Amniotic stem cell (primary cell): ENCODE measurements around the gene TBC1D22B.

ENCODE experiments used
- DNase-seq: peaks from one replicate; lab custom pipeline; 2025; lab: John Stamatoyannopoulos, UW

Gene TBC1D22B

DNA sequence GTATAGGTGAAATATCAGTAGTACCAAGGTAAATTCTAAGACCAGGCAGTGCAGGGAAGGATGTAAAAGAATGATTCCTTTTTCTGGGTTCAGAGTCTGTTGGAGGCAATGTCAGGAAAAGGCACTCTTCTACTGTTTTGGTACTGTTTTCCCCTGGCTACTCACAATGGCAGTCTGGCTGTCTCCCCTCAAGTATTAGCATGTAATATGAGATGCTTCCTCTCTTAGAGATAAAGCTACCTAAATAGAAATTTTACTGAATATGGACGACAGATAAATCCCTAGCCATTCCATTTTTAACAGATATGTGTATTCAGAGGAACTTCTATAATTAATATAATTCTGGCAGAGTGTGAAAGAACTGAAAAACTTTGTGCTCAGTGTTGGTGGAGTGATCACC is 99.7 kb downstream of the TBC1D22B start:
- DNase-seq, result no peak

DNA sequence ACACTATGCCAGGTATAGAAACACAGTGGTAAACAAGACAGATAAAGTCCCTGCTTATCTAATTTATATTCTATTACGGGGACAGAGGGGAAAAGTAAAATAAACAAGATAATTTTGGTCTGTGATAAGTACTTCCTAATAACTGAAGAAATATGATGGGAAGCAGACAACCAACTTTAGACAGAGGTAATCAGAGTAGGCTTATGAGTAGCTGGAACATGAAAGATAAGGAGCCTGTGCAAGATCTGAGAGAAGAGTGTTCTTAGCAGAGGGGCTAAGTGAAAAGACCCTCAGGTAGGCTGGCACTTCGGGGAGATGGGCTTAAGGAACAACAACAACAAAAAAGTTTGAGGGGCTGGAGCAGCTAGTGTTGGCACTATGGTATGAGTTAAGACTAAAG is 100.3 kb downstream of the TBC1D22B start:
- DNase-seq, result no peak

DNA sequence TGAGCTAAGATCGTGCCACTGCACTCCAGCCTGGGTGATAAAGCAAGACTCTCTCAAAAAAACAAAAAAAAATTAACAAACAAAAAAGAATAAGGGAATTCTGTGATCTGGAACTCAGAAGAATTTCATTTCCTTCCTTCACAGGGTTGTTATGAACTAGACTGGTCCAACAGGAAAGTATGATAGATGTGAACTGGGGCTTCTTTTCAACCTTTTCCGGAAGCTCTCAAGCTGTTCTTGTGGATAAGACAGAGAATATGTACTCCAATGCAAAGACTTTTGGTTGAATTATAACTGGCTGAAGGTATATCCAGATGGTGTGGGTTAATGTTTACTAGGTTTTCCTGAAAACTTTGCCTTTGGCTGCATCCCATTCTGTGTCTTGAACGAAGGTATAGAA is 101.5 kb downstream of the TBC1D22B start:
- DNase-seq, result no peak

DNA sequence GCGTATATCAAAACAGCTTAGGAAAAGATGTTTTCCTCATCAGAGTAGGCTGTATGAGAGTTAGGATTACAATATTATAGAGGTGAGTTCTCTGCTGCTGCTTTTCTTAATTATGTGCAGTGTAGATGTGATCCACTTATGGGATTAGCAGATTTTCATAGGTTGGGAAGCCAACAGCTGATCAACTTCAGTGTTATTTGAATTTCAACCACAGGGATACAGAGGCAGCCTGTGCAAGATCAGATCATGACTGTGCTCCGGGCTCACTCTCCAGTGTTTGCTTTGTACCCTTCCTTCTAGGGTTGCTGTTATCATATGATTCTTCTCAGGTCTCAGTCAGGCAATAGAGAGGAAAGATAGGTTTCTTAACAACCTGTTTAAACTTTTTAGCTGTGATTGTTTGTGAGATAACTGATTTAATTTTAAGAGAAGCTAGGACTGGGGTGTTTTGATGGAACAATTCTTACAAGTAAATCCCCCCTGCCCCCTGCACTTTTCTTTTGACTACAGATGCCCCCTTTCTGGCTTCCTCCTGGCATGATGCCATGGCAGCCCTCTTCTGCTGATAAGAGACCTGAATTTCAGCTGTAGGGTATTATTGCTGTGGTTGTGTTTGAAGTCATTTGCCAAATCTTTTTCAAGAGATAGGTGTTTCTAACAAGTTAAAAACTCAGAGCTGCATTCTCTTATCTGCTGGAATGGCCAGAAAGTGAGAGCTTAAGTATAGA is 104.7 kb downstream of the TBC1D22B start:
- no peak for DNase-seq

DNA sequence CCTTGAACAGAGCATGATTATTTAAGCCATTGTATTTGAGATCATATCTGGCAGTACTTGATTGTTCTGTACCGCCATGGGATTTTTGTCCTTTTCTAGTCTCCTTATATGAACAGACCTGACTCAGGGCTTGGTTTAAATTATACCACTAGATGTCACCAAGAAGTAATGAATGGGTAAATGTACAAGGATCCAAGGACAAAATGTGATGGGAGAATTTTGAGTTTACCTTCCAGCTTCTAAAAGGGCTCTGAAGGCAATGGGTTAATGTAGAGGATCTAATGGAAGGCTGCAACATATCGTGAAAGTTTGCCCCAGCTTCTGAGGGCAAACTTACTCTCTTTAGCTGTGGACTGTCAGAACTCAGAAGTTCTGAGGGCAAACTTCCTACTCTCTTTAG is 108.2 kb downstream of the TBC1D22B start:
- DNase-seq, result no peak

DNA sequence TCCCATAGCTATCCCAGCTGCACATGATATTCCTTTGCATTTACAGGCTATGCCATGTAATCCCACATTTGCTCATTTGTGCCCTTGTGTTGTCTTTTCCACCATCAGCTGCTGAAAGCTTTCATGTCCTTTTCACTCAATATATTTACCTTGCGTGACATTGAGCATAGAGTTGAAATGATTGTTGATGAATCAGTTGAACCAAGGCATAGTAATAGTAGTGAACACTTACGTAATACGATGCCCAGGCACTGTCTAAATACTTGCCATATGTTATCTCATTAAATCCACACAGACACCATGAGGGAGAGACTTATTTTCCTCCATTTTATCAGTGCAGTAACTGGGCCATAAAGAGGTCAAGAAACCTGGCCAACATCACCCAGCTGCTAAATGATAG is 109.3 kb downstream of the TBC1D22B start:
- DNase-seq, result no peak

DNA sequence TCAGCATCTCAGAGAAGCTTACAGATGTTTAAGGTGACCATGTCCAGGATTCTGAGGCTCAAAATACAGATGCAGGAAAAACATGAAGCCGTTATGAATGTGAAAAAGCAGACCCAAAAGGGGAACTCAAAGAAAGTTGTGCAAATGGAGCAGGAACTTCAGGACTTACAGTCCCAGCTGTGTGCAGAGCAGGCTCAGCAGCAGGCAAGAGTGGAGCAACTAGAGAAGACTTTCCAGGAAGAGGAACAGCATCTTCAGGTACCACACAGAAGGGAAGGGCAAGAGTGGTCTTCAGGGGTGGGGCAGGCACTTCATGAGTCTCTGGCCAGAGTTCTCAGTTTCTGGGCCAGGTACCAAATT is 111.4 kb downstream of the TBC1D22B start:
- DNase-seq, result no peak

DNA sequence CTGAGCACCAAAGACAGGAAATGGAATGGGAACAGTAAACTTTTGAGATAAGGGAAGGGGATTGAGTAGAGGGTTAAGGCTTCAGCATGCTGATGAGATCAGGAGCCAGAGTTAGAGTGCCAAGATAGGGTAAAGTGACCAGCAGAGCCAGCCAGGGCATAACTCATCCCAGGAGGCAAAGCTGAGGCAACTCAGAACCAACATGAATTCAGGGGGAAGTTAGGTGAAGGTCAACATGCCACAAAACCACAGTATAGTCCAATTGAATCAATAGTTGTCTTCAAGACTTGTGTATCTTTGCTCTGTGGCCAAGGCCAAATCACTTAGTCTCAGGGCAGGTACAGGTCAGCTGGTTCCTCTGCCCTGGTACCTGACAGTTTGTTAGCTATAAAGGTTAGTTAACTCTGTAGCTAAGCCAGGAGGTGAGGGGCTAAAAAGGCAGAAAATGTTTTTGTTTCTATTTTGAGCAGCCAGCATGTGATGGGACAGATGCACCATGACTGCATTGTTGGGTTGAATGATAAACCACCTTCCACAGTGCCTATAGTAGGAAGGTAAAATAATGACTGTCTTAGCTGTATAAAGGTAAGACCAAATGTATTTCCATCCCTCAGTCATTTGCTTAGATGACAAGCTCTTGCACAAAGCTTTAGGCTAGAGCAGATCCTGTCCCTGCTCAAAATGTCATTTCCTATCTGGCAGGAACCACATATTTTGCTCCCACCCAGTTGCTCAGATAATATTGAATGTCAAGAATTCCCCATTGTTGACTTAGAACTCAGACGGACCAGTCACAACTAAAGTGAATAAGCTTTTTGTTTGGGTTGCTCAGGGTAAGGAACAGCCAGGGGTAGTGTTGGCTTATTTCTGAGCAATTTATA is 112.0 kb downstream of the TBC1D22B start:
- no peak for DNase-seq

DNA sequence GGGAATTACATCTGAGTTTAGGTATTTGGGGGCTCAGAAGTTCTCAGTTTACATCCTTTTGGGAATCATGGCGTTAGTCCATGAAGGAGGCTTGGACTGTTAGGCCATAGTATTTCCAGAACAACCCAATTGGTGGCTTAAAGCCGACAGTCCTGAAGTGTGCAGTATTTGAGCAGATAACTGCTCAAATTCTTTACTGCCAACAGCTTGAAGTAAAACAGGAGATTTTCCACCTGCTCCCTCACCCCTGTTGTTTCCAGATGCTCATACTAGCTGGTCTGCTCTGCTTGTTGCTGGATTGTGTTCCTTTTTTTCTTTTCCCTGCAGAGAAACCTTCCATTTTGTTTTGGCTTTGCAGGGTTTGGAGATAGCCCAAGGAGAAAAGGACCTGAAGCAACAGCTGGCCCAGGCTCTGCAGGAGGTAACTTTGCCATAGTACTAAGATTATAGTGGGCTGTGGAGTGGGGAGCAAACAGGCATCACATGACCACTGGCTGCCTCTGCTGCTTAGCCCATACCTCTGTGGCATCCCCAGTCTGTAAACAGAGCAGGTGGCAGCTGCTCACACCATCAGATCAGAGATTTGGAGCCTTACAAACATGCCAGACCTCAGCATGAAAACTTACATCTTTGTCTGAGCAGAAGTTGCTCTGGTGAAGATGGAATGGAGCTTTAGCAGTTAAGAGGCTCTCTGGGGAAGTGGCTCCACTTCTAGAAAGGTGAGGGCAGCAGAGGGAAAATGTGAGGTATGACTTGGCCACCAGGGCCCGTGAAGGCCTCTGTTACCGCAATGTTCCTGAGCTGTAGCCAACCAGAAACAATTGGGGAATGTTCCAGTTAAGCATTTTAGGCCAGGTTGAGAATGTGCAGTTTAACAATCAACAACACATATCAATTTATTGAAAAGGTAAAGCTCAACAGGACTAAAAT is 113.8 kb downstream of the TBC1D22B start:
- DNase-seq, result no peak

DNA sequence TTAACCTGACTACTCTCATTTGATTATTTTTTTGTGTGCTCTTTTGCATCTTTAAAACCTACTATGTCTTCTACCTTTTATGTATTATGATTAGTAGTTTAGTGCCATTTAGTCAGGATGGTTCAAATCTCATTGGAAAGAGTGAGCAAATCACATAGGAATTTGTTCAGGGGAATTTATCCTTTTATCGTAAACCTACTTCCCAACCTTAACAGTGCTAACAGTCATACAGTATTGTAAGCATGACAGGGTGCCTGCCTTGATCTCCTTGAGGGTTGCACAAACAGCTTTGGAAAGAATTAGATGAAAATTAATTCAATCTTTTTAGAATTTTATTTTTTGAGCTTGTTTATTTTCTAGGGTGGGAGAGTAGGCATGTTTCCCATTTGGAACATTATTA is 114.5 kb downstream of the TBC1D22B start:
- no peak for DNase-seq

DNA sequence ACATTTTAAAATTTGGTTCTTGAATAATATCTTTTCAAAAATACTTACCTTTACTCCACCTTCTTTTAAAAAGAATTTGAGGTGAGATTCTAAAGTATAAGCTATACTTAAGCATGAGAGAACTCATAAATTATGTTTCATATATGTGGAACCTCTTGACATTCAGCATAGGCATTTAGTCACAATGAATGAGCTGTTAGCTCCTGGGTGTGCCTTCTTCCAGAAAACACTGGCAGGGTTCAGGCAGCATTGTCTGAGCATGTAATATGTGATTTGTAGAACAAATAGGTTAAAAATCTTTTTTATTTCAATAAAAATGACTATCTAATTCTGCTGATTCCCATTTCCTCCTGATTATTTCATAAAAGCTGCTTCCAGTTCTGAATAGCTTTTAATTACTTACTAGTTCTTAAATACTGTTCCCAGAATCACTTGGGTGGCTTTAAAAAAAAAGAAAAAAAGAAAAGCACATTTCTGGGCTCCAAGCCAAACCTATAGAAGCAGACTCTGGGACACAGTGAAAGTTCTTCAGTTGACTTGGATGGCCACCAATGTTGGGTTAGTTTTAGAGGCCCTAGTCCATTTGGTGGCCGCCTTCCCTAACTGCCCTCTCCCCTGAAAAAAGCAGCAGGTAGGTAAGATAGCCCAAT is 116.4 kb downstream of the TBC1D22B start:
- DNase-seq, result no peak

DNA sequence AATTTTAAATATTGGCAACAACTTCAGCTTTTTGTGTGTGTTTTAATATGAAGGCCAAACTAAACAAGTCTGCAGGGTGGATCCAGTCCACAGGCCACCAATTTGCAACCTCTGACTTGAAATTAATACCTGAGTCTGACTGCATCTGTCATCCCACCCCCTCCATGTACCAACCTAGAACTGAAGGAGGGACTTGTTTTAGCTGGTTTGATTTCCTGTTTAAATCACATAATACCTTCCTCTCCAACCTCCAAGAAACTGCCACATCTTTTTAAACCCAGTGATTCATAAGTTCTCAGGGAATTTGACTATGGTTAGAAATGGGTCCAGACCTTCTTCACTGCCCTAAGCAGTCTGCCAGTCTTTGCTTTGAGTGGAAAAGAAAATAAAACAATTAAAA is 117.8 kb downstream of the TBC1D22B start:
- no peak for DNase-seq

DNA sequence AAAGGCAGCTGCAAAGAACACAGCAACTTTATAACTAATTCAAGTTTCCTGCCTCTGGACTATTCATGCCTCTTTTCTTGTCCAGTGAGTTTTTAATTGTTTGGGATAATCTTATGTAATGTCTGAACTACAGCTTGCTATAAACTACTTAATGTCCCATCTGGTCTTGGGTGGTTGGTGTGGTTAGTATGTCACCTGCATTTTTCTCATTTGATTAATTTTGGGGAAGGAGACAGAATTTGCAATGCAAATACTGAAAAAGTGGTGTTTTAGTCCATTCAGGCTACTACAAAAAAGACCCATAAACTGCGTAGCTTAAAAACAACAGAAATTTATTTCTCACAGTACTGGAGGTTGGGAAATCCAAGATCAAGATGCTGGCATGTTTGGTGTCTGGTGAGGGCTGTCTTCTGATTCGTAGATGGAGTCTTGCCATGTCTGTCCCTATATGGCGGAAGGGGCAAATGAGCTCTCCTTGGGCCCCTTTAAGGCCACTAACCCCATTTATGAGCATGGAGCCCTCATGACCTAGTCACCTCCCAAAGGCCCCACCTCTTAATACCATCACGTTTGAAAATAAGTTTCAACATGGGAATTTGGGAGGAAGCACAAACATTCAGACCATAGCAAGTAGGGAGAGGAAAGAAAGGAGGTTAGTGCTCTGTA is 118.6 kb downstream of the TBC1D22B start:
- no peak for DNase-seq

DNA sequence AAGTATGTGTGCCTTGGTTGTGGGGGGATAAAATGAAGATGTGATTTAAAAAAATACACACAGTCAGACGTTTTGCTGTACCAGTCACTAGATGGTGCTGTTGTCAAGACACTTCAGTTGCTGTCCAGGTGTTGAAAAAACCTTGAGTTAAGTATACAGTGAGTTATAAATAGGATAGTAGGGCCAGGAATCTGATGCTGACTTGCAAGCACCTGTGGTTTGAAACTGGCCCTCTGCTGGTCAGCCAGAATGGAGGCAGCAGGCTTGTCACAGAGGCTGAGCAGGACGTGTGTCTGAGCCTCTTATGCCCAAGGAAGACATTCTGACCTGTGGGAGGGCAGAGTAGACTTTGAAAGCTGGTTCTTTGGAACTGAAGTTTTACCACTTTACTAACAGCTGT is 124.0 kb downstream of the TBC1D22B start:
- peak; percentile 24 for DNase-seq
